ENCODE data around the gene TMEM259. TPM values are rescaled to one million over a fixed set of nuclear protein-coding genes. Genes with fewer than 3 reads are reported as not detected.

TMEM259 gene
- total and polyA plus RNA-seq, 2 of the 8 experiments (the other 6 are each of a cell fraction or from before 2014, with no cell fraction given): 140 to 243 TPM

DNA sequence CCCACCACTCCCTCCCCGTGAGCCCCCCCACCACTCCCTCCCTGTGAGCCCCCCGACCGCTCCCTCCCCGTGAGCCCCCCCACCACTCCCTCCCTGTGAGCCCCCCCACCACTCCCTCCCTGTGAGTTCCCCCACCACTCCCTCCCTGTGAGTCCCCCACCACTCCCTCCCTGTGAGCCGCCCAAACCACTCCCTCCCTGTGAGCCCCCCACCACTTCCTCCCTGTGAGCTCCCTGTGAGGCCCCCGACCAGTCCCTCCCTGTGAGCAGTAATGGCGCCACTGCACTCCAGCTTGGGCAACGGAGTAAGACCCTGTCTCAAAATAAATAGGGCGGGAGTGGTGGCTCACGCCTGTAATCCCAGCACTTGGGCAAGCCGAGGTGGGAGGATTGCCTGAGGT is 28.9 kb upstream of the TMEM259 start:
- Histone ChIP-seq H3K56ac (replicated peaks; ENCODE audit: insufficient read length, low read depth, low read length) (no peak overlapping the region), H2BK5ac (ENCODE audit: low read depth, low read length) (no peak overlapping the region), H2BK20ac (ENCODE audit: low read length) (no peak overlapping the region), H3K36me3 (ENCODE audit: control insufficient read depth in 2 of 4, insufficient read depth in 4 of 4, low read length in 3 of 4) (peaks cover 0 to 17% (median 2%) of the 10 kb centered on the region in 4 experiments; a peak in 1 of 8 replicates), H3K14ac (ENCODE audit: insufficient read length) (no peak overlapping the region), H3K9me3 (ENCODE audit: insufficient read depth in 2 of 2, low read depth in 1 of 2, low read length in 1 of 2) (peaks cover 0 to 15% of the 10 kb centered on the region in 2 experiments; a peak in 2 of 4 replicates), H2AK5ac (ENCODE audit: low read depth, low read length) (no peak overlapping the region), H3K23me2 (ENCODE audit: low read depth, low read length) (peaks cover 3% of the 10 kb centered on the region; the same call in 1 of the 2 replicates), H3K9ac (replicated peaks in 1 of 4; ENCODE audit: extremely low read depth in 1 of 4, low read depth in 3 of 4, low read length in 3 of 4) (no peak overlapping the region), H2BK15ac (ENCODE audit: low read length) (no peak overlapping the region), H3K27me3 (replicated peaks in 1 of 4; ENCODE audit: control insufficient read depth in 3 of 4, extremely low read depth in 1 of 4, insufficient read depth in 3 of 4, low read length in 3 of 4) (no peaks in the 10 kb centered on the region), H3K79me2 (ENCODE audit: control insufficient read depth in 1 of 2, insufficient read depth in 2 of 2, low read length in 2 of 2) (no peaks in the 10 kb centered on the region), H3K27ac (ENCODE audit: low read depth, low read length) (no peak overlapping the region), H4K8ac (ENCODE audit: extremely low read depth, insufficient read depth, low read length) (no peak overlapping the region), H3K4ac (replicated peaks; ENCODE audit: insufficient read length, low read depth, low read length) (no peak overlapping the region), H3K18ac (ENCODE audit: extremely low read depth, low read length) (no peak overlapping the region), H2AFZ (ENCODE audit: low read length) (no peak overlapping the region), H2BK12ac (ENCODE audit: low read depth, low read length) (no peak overlapping the region), H3K4me1 (replicated peaks in 1 of 4; ENCODE audit: control insufficient read depth in 3 of 4, insufficient read depth in 4 of 4, low read length in 3 of 4) (no peaks in the 10 kb centered on the region), H4K5ac (ENCODE audit: insufficient read length, low read depth, low read length) (no peak overlapping the region), H3K4me2 (ENCODE audit: insufficient read depth in 1 of 2, low read depth in 2 of 2, low read length in 2 of 2) (no peak overlapping the region), H3K79me1 (ENCODE audit: low read depth, low read length) (no peaks in the 10 kb centered on the region), H4K91ac (replicated peaks; ENCODE audit: insufficient read length, low read length) (no peak overlapping the region), H3K4me3 (ENCODE audit: extremely low read depth in 1 of 4, insufficient read depth in 2 of 4, low read depth in 3 of 4, low read length in 4 of 4) (no peak overlapping the region), H2BK120ac (replicated peaks; ENCODE audit: low read depth, low read length) (no peak overlapping the region), H3K23ac (ENCODE audit: insufficient read length) (no peak overlapping the region), H4K20me1 (replicated peaks in 1 of 2; ENCODE audit: control insufficient read depth in 1 of 2, insufficient read depth in 2 of 2, low read length in 2 of 2) (no peaks in the 10 kb centered on the region)
- ChIA-PET CTCF (ENCODE audit: partially characterized antibody) (interaction anchor here (1.0 to 1.3 kb wide), 2 partner anchors 21 to 31 kb away, joined by 3 read pairs; no protein-coding TSS in a partner anchor), POLR2A (ENCODE audit: partially characterized antibody) (interaction anchor here (0.7 to 16.4 kb wide), 3 partner anchors 8 to 31 kb away, joined by 3 to 509 read pairs (median 3); partner anchors contain the start of genes CNN2 and RNU6-2)
- DNase-seq (ENCODE audit: low read depth in 1 of 2, low spot score in 2 of 2) (no peak), FAIRE-seq (no peak)
- 90% methylated on average over 6 of the region's 11 CpGs; no CpG with 5 or more reads in 1 of the 2 experiments for WGBS, 2 experiments (ENCODE audit: extremely low coverage in 1 of 2, insufficient coverage in 1 of 2, insufficient read length in 1 of 2, insufficient replicate concordance in 2 of 2, low coverage in 1 of 2, low lambda C conversion rate in 2 of 2, missing lambda C conversion rate in 1 of 2)
- no peak for TF ChIP-seq CEBPB (IDR thresholded peaks at IDR 0.05; ENCODE audit: low read depth, low read length)
- TF ChIP-seq RFX5 (IDR thresholded peaks at IDR 0.05; ENCODE audit: borderline replicate concordance, low read depth, low read length): no peak
- TF ChIP-seq NRF1 (IDR thresholded peaks at IDR 0.05; ENCODE audit: low read depth, low read length): no peak
- TF ChIP-seq, protein P1, sequence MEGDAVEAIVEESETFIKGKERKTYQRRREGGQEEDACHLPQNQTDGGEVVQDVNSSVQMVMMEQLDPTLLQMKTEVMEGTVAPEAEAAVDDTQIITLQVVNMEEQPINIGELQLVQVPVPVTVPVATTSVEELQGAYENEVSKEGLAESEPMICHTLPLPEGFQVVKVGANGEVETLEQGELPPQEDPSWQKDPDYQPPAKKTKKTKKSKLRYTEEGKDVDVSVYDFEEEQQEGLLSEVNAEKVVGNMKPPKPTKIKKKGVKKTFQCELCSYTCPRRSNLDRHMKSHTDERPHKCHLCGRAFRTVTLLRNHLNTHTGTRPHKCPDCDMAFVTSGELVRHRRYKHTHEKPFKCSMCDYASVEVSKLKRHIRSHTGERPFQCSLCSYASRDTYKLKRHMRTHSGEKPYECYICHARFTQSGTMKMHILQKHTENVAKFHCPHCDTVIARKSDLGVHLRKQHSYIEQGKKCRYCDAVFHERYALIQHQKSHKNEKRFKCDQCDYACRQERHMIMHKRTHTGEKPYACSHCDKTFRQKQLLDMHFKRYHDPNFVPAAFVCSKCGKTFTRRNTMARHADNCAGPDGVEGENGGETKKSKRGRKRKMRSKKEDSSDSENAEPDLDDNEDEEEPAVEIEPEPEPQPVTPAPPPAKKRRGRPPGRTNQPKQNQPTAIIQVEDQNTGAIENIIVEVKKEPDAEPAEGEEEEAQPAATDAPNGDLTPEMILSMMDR (IDR thresholded peaks at IDR 0.05; ENCODE audit: control extremely low read depth in 1 of 3, insufficient read depth in 1 of 3, low read depth in 1 of 3, low read length in 3 of 3): no peak
- no peak for TF ChIP-seq HDAC6 (IDR thresholded peaks at IDR 0.05; ENCODE audit: low read depth, low read length)
- TF ChIP-seq SP1 (IDR thresholded peaks at IDR 0.05; ENCODE audit: low read depth, low read length): no peak

Data from H1 (cell line).